GM12874 (cell line): ENCODE data around the gene KRT31.

Experiments
- TF ChIP-seq, protein P1 (sequence below): IDR thresholded peaks from 2 replicates; pipeline ENCODE4 v1.5.1; 2011; ENCODE audit warnings: low read depth, mild to moderate bottlenecking, control low read depth, low read length, moderate library complexity; ENCODE audit not compliant: insufficient read depth

KRT31 gene

DNA sequence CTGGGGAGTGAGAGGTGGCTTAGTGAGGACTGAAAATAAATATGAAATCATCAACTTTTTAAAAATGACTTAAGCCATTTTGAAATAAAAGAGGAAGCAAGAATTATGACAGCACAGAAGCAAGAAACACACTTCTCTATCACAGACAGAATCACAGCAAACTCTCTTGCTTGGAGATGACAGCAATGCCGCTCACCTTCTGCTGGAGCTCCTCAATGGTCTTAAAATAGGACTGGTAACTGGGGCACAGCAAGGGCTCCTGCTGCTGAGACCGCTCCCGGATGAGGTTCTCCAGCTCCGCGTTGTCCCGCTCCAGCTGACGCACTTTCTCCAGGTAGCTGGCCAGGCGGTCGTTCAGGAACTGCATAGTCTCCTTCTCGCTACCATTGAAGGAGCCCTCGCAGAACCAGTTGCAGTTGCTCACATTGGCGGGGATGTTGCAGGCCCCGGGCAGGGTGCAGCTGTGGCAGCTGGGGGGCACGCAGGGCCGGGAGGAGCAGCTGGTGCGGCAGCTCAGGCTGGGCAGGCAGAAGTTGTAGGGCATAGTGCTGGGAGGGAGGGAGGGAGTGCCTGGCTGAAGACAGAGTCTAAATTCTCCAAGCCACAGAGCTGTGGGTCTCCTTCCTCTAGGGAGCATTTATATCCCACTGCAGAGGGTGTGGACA lies at the start of gene KRT31:
TSS of gene KRT31 (minus strand) at position 613 of the 665 bp plus-strand sequence. CDS start at position 544, 69 bp downstream.
- TF ChIP-seq, protein P1, sequence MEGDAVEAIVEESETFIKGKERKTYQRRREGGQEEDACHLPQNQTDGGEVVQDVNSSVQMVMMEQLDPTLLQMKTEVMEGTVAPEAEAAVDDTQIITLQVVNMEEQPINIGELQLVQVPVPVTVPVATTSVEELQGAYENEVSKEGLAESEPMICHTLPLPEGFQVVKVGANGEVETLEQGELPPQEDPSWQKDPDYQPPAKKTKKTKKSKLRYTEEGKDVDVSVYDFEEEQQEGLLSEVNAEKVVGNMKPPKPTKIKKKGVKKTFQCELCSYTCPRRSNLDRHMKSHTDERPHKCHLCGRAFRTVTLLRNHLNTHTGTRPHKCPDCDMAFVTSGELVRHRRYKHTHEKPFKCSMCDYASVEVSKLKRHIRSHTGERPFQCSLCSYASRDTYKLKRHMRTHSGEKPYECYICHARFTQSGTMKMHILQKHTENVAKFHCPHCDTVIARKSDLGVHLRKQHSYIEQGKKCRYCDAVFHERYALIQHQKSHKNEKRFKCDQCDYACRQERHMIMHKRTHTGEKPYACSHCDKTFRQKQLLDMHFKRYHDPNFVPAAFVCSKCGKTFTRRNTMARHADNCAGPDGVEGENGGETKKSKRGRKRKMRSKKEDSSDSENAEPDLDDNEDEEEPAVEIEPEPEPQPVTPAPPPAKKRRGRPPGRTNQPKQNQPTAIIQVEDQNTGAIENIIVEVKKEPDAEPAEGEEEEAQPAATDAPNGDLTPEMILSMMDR: no peak

DNA sequence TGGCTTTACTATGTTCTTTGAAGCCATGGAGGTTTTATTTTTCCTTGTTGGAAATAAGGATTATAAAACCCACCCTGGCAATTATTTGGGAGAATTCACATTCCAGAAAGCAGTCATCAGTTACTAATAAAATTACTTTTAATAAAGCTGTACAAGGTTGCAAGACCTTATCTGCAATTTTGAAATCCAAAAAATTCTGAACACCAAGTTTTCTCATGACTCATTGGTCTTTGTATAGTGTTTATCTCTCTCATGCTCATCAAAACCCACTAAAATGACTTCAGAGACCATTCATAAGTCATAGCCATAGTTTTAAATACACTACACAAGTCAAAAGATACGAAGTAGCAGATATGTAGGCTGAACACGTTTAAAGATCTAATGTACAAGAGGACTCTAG lies 49.4 kb upstream of the KRT31 start:
- TF ChIP-seq, protein P1: no peak

DNA sequence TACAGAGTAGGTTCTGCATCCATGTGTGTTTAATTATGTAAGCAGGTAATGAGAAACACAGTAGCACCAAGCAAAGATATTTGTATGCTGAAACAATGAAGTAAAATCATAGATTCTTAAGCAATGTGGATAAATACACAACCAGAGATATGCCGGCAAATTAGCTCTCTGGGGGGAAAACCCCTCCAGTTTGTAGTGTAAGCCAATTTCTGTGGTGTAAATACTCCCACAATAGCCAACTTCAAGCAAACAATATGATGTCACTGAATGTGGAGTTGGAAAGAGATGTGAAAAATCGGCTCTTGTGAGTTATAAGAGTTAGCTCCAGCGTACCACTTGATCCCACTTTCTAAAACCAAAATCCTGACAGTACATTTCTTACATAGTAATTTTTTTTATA lies 47.2 kb upstream of the KRT31 start:
- TF ChIP-seq, protein P1: no peak

DNA sequence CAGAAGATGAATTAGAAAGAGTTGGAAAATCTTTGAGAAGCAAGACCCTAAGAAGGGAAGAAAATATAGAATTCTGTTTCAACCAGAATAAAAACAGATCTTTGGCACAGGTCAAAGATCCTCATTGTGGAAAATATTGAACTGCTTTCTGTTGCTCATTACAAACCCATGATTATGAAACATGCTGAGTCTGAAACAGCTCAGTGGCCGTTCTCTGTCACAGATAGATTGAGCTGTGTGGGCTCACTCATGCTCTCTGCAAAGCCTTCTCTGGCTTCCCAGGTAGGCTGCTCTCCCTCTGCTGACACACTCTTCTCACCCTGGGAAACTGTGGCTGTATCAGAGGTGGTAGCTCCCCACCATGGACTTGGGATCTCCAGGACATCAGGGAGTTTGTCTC lies 46.8 kb upstream of the KRT31 start:
- TF ChIP-seq, protein P1: no peak

DNA sequence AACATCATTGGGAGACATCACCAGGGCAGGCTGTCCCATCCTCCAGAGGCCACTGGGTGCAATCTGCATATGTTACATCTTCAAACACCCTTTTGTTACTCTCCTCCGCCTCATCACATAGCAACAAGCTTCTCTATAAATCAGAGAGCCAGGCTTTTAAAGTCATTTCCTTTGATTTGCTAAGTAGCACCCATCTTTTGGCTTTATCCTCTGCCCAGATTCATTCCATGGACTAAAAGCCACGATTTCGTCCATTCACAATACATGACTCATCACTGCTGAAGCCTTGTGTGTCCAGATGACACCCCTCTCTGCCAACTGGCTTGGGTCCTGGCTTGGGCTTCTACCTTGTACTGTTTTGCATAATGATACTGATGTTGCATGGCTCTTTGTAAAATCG lies 45.3 kb upstream of the KRT31 start:
- TF ChIP-seq, protein P1: no peak

DNA sequence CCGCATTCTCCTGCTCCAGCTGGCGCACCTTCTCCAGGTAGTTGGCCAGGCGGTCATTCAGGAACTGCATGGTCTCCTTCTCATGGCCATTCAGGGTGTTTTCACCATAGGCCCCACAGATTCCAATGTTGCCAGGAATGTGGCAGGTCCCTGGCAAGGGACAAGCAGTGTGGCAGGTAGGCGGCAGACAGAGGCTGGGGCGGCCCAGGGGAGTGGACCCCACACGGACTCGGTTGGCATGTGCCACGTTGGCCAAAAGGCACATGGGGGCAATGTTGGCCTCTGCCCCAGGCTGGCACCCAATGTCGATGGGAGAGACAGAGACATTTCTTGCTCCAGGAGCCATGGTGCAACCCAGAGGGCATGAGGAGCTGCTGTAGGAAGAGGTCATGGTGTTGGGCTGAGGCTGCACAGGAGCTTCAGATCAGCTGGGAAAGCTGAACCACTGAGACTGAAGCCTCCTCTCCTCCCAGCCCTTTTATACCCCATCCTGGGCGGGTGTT lies 43.2 kb upstream of the KRT31 start, which contains the start of gene KRT38:
TSS of gene KRT38 (minus strand) at position 453 of the 503 bp plus-strand sequence. CDS start at position 391, 62 bp downstream.
- TF ChIP-seq, protein P1: no peak

DNA sequence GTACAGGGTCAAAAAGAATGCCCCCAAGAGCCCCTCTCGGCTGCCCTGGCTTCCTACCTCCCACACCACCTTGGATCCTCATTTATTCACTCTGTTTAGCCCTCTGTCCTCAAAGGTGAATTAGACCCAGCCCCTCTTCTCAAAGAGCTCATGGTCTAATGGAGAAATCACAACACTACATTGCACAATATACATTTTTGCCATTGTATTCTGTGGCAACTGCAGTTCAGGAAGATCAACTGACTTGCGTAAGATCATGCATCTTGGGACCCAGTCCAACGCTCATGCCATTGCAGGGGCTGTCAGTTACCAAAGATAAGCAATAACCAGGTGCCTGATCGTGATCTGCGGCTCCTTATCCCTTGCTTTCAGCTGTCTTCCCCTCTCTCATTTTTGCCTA lies 42.0 kb upstream of the KRT31 start:
- TF ChIP-seq, protein P1: no peak
